ENCODE data around the gene GRM8.

Gene GRM8

GRCh38 chr7:127146746-127147536 is 105.8 kb downstream of the GRM8 start:
- no peak for DNase-seq

- no peak for DNase-seq
Observed at GRCh38 chr7:127137146-127137545, 115.6 kb downstream of the GRM8 start.

- no peak for DNase-seq
Observed at GRCh38 chr7:127135871-127136485, 116.8 kb downstream of the GRM8 start.

GRCh38 chr7:127123220-127123619 is 129.5 kb downstream of the GRM8 start:
- DNase-seq = no peak

- no peak for DNase-seq
Observed at GRCh38 chr7:127119517-127119916, 133.2 kb downstream of the GRM8 start.

- DNase-seq = no peak
Observed at GRCh38 chr7:127114742-127115265, 137.9 kb downstream of the GRM8 start.

GRCh38 chr7:127107601-127108007 is 145.1 kb downstream of the GRM8 start:
- peak; percentile 25 for DNase-seq

- no peak for DNase-seq
Observed at GRCh38 chr7:127093340-127093739, 159.4 kb downstream of the GRM8 start.

- DNase-seq = no peak
Observed at GRCh38 chr7:127091620-127092019, 161.1 kb downstream of the GRM8 start.

GRCh38 chr7:127089146-127089545 is 163.6 kb downstream of the GRM8 start:
- DNase-seq = no peak

GRCh38 chr7:127081539-127081938 is 171.2 kb downstream of the GRM8 start:
- DNase-seq = no peak

- no peak for DNase-seq
Observed at GRCh38 chr7:127080576-127080975, 172.2 kb downstream of the GRM8 start.

- no peak for DNase-seq
Observed at GRCh38 chr7:127066974-127067373, 185.8 kb downstream of the GRM8 start.

GRCh38 chr7:127059475-127059874 is 193.3 kb downstream of the GRM8 start:
- DNase-seq = no peak

- no peak for DNase-seq
Observed at GRCh38 chr7:127057918-127058317, 194.8 kb downstream of the GRM8 start.

GRCh38 chr7:127056202-127056601 is 196.5 kb downstream of the GRM8 start:
- DNase-seq = no peak

GRCh38 chr7:127047521-127047920 is 205.2 kb downstream of the GRM8 start:
- DNase-seq = no peak

- DNase-seq = no peak
Observed at GRCh38 chr7:127041689-127042452, 210.9 kb downstream of the GRM8 start.

- no peak for DNase-seq
Observed at GRCh38 chr7:127040042-127040441, 212.7 kb downstream of the GRM8 start.

GRCh38 chr7:127039541-127039940 is 213.2 kb downstream of the GRM8 start:
- no peak for DNase-seq

GRCh38 chr7:127035203-127035849 is 217.4 kb downstream of the GRM8 start:
- no peak for DNase-seq

GRCh38 chr7:127034186-127034806 is 218.4 kb downstream of the GRM8 start:
- no peak for DNase-seq

- no peak for DNase-seq
Observed at GRCh38 chr7:127029823-127030222, 222.9 kb downstream of the GRM8 start.
